NCI-H510A treated with DMSO at 0.1 percent for 48 hours (cell line): ENCODE measurements around the gene MAP2K2.
"Not testable (repeated sequence)": the region's sequence is repeated elsewhere in the genome, so short reads cannot be mapped to it uniquely, and the experiment has no call there.

Experiments
- DNase-seq: peaks from one replicate; lab custom pipeline; 2025; lab: John Stamatoyannopoulos, UW

Gene MAP2K2

DNA sequence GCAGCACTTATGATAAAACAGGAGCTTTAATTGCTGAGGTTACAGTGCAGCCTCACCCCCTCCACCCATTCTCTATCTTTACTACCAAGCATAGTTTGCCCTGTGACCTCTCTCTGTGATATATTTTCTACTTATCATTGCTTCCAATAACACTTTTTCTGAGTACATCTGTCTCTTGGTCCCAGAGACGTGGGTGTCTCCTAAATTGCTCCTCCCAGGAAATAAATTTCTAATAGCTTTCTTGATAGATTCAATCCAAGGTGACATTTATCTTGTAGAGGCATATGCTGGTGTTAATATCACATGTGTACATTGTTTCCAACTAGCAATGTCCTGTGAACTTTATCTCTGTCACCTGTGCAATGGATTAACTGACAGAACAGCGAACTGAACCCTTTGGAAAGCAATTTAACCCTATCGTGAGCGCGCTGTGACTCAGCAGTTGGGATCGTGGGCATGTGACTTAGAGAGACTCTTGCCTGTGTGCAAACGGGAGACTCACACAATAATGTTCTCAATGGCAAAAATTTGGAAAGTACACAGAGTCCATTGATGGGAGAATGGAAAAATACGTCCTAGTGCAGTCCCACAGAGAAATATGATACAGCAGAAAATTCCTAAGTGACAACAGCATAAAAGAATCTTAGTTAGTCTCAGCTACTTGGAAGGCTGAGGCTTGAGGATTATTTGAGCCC, 7.0 kb upstream of the MAP2K2 start:
- DNase-seq, result no peak

GRCh38 chr19:4129050-4129449, 5.1 kb upstream of the MAP2K2 start:
- DNase-seq, result not testable (repeated sequence)

- DNase-seq, result not testable (repeated sequence)
Observed at GRCh38 chr19:4127322-4127721, 3.4 kb upstream of the MAP2K2 start.

DNA sequence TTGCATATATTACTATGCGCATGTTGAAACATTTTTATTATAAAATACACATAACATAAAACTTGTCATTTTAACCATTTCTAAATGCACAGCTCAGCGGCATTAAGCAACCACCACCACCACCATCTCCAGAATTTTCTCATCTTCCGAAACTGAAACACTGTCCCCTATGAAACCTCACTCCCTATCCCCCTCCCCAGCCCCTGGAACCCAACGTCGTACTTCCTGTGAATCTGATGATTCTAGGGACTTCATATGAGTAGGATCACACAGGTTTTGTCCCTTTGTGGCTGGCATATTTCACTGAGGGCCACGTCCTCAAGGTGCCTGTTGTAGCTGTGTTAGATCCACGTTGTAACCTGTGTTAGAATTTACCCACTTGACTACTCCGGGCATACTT, 716 bp upstream of the MAP2K2 start:
- DNase-seq, result peak; percentile 26

DNA sequence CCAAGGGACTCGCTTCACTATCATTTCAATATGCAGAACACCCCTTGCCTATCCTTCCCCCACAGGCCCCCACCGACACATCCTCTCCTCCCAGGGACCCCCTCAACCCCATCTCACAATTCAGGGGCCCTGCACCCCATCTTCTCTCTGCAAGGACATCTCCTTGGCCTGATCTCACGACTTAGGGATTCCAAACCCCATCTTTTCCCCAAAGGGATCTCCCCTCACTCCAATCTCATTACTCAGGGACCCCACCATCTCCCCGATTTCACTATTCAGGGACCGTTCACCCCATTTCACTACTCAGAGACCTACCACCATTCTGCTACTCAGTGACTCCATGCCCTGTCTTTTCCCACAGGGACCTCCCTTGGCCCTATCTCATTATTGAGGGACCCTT, 1.4 kb downstream of the MAP2K2 start:
- DNase-seq, result no peak

- no peak for DNase-seq
Observed at GRCh38 chr19:4121815-4122214, 2.1 kb downstream of the MAP2K2 start.

DNA sequence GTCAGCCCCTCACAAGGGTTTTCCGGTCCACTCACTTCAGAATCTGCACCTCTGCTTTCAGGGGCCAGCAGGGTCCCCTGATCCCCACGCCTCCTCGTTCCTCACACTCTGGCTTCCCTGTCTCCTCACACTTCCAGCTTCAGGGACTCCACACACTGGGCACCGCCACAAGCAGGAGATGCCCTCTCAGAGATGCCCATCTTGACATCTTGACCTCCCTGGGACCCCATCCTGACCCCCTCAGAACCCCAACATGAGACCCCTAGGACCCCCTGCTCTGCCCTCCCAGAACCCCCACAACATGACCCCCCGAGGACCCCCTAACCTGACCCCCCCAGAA, 2.7 kb downstream of the MAP2K2 start:
- no peak for DNase-seq

- no peak for DNase-seq
Observed at GRCh38 chr19:4120559-4121272, 3.2 kb downstream of the MAP2K2 start.

GRCh38 chr19:4119763-4120162, 4.2 kb downstream of the MAP2K2 start:
- no peak for DNase-seq

GRCh38 chr19:4115818-4116385, 8.0 kb downstream of the MAP2K2 start:
- DNase-seq, result no peak

GRCh38 chr19:4115050-4115817, 8.7 kb downstream of the MAP2K2 start:
- no peak for DNase-seq

GRCh38 chr19:4114181-4114580, 9.7 kb downstream of the MAP2K2 start:
- DNase-seq, result no peak

DNA sequence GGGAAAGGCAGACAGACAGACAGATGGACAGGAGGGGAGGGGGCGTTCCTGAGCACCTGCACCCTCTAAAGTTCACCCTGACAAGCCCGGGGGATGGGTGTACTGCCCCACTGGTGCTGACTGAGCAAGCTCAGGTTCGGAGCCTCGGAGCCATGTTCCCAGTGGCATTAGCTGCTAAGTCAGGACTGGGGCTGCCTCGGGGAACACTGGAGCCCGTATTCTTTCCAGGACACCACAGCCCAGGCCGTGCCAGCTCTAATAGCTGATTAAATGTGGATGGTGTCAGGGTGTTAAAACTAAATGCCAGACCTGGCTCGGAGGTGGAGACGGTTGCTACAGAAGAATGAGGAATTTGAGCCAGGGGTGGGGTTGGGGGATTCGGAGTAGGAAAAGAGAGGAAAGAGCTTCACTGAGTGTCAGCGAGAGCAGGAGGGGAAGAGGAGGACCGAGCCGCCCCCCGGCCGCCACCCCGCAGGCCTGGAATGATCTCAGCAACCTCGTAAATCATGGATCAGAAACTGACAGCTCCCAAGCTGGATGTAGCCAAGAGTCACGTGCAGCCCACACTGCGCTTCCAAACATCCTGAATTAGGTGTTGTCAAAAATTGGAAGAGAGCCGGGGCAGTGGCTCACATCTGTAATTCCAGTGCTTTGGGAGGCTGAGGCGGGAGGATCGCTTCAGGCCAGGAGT, 10.4 kb downstream of the MAP2K2 start:
- DNase-seq, result no peak

DNA sequence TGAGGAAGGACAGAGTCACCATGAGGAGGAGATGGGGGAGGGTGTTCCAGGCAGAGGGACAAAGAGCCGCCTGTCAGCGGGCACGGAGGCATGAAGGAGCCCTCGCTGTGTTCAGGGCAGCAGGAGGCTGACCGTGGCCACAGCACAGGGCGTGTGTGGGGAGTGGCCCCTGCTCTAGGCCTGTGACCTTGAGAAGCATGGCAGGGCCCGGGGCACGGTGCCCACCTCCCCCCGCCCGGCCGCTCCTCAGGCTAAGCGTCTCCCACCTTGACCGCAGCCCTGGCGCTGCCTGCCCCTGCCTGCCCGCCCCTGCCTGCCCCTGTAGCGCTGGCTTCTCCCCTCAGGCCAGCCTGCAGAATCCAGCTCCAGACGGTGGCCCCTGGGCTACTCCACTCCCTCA, 11.6 kb downstream of the MAP2K2 start:
- DNase-seq, result no peak

- DNase-seq, result no peak
Observed at GRCh38 chr19:4109626-4109945, 14.3 kb downstream of the MAP2K2 start.

- no peak for DNase-seq
Observed at GRCh38 chr19:4108767-4109625, 14.9 kb downstream of the MAP2K2 start.

DNA sequence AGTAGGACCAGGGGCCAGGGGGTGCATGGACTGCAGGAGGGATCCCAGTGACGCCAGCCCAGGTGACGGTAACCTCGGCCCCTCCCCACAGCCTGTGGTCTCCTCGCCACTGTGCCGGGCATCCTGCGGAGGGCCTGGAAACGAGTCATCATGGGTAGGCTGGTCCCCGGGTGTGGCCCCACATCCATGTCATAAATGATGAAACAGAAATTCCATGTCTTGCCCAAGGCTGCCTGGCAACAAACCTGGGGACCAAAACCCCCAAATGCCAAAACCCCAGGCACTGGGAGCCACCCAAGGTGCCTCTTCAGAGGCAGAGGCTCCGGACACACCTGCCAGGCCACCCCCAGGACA, 20.9 kb downstream of the MAP2K2 start:
- DNase-seq, result no peak

GRCh38 chr19:4102339-4103079, 21.4 kb downstream of the MAP2K2 start:
- DNase-seq, result no peak

DNA sequence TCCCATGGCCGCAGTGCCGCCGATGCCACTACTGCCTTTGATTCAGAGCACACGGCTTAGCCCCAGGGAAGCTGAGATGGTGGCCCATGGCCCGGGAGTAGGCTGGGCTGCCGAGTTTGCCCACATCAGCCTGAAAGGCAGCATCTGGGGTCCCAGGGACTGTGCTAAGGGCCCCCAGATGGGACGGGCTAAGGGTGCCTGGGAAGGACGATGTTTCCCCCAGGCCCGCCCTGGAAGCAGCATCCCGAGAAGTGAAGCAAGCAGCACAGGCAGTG, 22.5 kb downstream of the MAP2K2 start:
- DNase-seq, result no peak

- no peak for DNase-seq
Observed at GRCh38 chr19:4100647-4101495, 23.1 kb downstream of the MAP2K2 start.
